Fibroblast of pulmonary artery (primary cell): ENCODE measurements around the gene TNP1.

ENCODE experiments used
- DNase-seq: peaks from one replicate; pipeline ENCODE4 v3.0.0-alpha.2; 2010; ENCODE audit warnings: low read depth
- H3K4me3 ChIP-seq: replicated peaks from 2 replicates; pipeline ENCODE4 v1.5.1; 2011; ENCODE audit warnings: low read depth, mild to moderate bottlenecking, control low read depth, low read length, moderate library complexity
- CTCF ChIP-seq: IDR thresholded peaks from 2 replicates; pipeline ENCODE4 v1.5.1; 2011; ENCODE audit warnings: mild to moderate bottlenecking, control low read depth, low read length, inconsistent platforms; ENCODE audit errors: missing control alignments

The TNP1 gene

GRCh38 chr2:216866515-216867095, 6.7 kb upstream of the TNP1 start:
- H3K4me3 ChIP-seq = no peak overlapping the region
- no peak for TF ChIP-seq CTCF
- no peak for DNase-seq

GRCh38 chr2:216865658-216866057, 5.8 kb upstream of the TNP1 start:
- no peak for TF ChIP-seq CTCF
- DNase-seq = no peak
- no peak overlapping the region for H3K4me3 ChIP-seq

- no peak overlapping the region for H3K4me3 ChIP-seq
- no peak for DNase-seq
- TF ChIP-seq CTCF = no peak
Measured at GRCh38 chr2:216863946-216864345, 4.1 kb upstream of the TNP1 start.

- no peak for DNase-seq
- no peak for TF ChIP-seq CTCF
Measured at GRCh38 chr2:216862628-216863398, 2.9 kb upstream of the TNP1 start.

GRCh38 chr2:216860426-216861137, 718 bp upstream of the TNP1 start:
- no peak for DNase-seq
- no peak overlapping the region for H3K4me3 ChIP-seq
- no peak for TF ChIP-seq CTCF

More at GRCh38 chr2:216862628-216863398, 2.9 kb upstream of the TNP1 start:
- H3K4me3 ChIP-seq = no peak overlapping the region

- TF ChIP-seq CTCF = no peak
- H3K4me3 ChIP-seq = no peak overlapping the region
- no peak for DNase-seq
Measured at GRCh38 chr2:216858312-216858711, 1.6 kb downstream of the TNP1 start.
